ENCODE results near the gene LAMA3. TPM values are rescaled to one million over a fixed set of nuclear protein-coding genes. Genes with fewer than 3 reads are reported as not detected.

LAMA3 gene
- total RNA-seq, 1 donor from 2014 or later: 0.11 TPM

GRCh38 chr18:23990474-23991410 is 301.5 kb downstream of the LAMA3 start:
- intact Hi-C loops (cut with micrococcal nuclease): no loop called here

- intact Hi-C loops (cut with micrococcal nuclease): loop anchor here (1.0 kb wide), 1 partner anchor 19 kb away; no protein-coding TSS in a partner anchor
These were observed 303.1 kb downstream of the LAMA3 start for GRCh38 chr18:23992089-23992940.

- intact Hi-C loops (cut with micrococcal nuclease): loop anchor here (1.0 kb wide), 1 partner anchor 18 kb away; no protein-coding TSS in a partner anchor
These were observed 303.7 kb downstream of the LAMA3 start for GRCh38 chr18:23992941-23993280.

- intact Hi-C loops (cut with micrococcal nuclease): no loop called here
These were observed 305.2 kb downstream of the LAMA3 start for GRCh38 chr18:23994361-23994902.

- intact Hi-C loops (cut with micrococcal nuclease): no loop called here
These were observed 305.9 kb downstream of the LAMA3 start for GRCh38 chr18:23995180-23995579.

- intact Hi-C loops (cut with micrococcal nuclease): no loop called here
These were observed 308.8 kb downstream of the LAMA3 start for GRCh38 chr18:23998018-23998417.

GRCh38 chr18:23998820-23999219 is 309.6 kb downstream of the LAMA3 start:
- intact Hi-C loops (cut with micrococcal nuclease): no loop called here

- intact Hi-C loops (cut with micrococcal nuclease): loop anchor here (5.0 kb wide), 1 partner anchor 34 kb away; no protein-coding TSS in a partner anchor
These were observed 311.6 kb downstream of the LAMA3 start for GRCh38 chr18:24000613-24001490.

- intact Hi-C loops (cut with micrococcal nuclease): loop anchor here (5.0 kb wide), 1 partner anchor 35 kb away; no protein-coding TSS in a partner anchor
These were observed 313.2 kb downstream of the LAMA3 start for GRCh38 chr18:24002479-24002878.

GRCh38 chr18:24003288-24003687 is 314.0 kb downstream of the LAMA3 start:
- intact Hi-C loops (cut with micrococcal nuclease): loop anchor here (5.0 kb wide), 1 partner anchor 36 kb away; no protein-coding TSS in a partner anchor

GRCh38 chr18:24003903-24004640 is 314.8 kb downstream of the LAMA3 start:
- intact Hi-C loops (cut with micrococcal nuclease): loop anchor here (5.0 kb wide), 1 partner anchor 37 kb away; no protein-coding TSS in a partner anchor

Other genes with a start within 250 kb of the LAMA3 start
- 53.6 and 58.1 TPM in 2 replicates for gene RIOK3, start 236.2 kb upstream of the LAMA3 start, total RNA-seq
- gene RMC1, start 185.9 kb upstream of the LAMA3 start, total RNA-seq: 46.5 and 57.5 TPM in 2 replicates
- gene NPC1, start 102.9 kb upstream of the LAMA3 start, total RNA-seq: 30.3 and 33.9 TPM in 2 replicates
- gene ANKRD29, start 26.5 kb upstream of the LAMA3 start, total RNA-seq: 0.07 TPM in 1 of 2 replicates, not detected in the other